GM04504 (cell line): ENCODE measurements around the gene PLCD3.

Source experiments
- DNase-seq: peaks from one replicate; pipeline ENCODE4 v3.0.0-alpha.2; 2012; ENCODE audit warnings: low read depth

The PLCD3 gene

DNA sequence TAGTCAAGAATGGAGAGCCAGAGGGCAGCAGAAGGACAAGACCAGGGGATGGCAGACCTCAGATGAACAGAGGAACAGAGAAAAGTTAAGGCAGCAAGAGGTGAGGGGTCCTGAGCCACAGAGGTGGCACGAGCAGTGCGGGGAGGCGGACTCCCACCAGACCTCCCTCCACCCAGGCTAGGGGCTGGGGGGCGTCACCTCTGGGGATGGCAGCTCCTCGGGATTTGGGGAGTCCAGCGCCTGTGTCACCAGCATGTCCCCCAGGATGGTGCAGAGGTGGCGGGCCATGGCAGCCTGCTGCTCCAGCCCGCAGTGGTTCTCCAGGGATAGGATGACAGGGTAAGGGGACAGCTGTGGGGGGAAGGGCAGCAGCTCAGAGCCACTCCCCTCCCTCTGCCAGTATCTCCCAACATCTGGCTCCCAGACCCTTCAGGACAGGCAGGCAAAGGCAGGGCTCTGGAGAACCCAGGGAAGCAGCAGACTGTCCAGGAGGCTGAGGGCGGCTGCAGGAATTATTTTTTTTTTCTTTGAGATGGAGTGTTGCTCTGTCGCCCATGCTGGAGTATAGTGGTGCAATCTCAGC is 15.8 kb downstream of the PLCD3 start:
- DNase-seq = no peak

DNA sequence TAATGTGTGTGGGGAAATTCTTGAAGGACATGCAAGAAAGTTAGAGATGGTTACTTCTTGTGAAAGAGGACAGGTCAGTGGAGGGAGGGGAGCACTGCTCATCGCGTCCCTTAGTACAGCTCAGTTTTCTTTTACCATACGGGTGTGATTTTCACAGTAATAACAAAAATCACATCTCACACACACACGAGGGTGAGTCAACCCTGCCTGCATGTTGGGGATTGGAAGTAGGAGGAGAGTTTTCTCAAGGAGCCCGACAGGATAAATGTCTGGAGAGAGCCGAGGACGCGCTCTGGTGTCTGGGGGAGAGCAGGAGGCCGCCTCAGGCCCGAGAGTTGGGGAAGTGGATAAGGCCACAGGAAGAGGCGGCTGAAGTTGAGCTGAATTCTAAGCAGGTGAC is 16.4 kb downstream of the PLCD3 start:
- DNase-seq = no peak

DNA sequence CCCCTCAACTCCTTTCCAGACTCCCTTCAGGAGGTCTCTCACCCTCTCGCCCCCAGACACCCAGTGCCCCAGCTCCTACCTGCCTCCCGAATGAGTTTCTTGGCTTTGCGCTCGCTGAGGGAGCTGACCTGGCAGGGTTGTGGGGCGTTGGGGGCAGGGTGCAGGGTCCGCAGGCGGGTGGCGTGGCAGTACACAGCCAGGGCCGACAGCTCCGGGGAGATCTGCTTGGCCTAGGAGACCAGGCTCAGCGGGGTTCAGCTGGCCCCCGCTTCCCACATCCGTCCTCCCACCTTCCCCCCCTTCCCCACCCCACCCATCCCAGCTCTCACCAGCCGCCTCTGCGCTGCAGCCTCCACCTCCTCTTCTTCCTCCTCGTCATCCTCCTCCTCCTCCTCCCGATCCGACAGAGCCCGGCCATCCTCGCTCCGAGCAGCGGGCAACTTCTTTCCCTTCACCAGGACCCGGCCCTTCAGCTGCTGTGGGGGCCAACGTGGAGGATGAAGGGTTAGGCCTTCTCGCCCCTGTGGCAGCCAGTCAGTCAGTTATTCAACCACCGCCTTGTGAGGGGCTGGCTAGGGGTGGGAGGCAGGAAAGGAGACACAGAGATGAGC is 17.2 kb downstream of the PLCD3 start:
- DNase-seq = no peak

DNA sequence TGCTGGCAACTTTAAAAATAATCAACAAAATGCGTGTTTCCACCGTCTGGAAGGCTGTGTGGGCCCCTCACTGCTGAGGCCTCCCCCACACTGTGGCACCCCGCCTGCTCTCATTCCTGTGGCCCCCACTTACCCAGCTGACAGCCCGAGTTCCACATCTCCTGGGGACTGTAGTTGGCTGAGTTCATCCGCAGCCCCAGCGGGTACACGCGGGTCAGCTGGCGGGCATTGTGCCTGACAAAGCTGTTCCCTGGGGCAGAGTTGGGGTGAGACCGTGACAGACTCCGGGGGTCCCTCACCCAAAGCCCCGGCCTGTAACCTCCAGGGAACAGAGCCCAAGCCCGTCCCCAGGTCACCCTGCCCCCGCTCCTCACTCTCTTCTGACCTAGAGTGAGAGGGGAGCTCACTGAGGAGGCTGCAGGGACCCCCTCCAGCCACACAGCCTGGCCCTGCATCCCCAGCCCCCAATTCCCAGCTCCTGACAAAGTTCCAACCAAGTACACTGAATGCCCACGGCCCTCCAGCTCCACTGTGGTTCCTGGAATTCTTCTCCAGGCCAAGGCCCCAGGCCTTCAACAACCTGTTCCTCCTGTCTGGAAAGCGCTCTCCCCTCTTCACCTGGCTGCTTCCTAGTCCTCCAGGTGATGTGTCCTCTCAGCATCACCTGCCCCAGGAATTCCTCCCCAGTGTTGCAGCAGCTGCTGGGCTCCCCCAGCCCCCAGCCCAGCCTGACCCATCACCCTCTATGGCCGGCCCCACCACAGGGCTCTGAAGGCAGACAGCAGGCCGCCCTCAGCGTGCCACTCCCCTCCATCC is 18.0 kb downstream of the PLCD3 start:
- no peak for DNase-seq

DNA sequence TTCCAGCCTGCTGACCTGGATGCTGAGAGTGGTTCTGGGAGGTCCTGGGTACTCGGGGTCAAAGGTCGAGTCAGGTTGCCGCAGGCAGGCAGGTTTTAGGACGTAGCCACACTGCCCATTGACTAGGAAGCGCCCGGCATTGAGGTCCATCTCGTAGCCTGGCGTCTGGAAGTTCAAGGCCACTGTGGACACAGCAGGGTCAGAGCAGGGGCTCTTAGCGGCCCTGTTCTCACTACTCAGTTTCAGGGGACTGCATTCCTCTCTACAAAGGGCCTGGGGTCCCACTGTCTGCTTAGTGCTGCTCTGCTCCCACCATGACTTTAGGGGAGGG is 18.9 kb downstream of the PLCD3 start:
- DNase-seq = no peak

DNA sequence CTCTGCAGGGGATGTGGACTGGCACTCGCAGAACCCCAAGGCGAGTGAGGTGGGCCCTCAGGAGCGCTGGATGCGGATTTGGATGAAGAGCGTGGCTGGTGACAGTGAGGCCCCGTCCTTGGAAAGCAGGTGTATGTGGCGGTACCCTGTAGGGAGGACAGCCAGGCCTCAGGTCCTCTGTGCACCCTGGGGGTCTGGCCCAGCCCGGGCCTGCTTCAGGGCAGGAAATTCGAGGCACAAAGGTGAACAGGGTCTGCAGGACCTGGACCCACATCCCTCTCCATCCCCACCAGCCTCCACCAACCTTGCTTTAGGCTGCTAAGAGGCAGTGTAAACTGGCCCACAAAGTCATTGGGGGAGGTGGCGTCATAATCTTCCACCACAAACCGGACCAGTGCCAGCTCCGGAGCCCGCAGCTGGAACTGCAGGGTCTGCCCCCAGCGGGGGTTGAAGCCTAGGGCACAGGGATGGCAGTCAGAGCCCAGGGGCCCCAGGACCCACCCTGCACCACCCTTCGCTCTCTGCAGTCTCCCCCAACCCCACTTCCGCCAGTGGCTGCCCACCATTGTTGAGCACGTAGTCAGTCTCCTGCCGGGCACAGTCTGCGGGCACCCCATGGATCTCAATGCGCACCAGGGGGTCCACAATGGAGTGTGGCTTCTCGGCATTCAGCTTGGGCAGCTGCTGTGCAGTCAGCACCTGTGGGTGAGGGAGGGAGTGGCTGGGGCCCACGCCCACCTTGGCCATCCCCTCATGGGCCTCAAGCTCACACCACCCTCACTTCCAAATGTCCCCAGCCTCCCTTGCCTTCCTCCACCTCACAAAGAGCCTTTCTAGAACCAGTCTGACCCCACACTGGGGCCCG is 19.5 kb downstream of the PLCD3 start:
- DNase-seq = no peak

DNA sequence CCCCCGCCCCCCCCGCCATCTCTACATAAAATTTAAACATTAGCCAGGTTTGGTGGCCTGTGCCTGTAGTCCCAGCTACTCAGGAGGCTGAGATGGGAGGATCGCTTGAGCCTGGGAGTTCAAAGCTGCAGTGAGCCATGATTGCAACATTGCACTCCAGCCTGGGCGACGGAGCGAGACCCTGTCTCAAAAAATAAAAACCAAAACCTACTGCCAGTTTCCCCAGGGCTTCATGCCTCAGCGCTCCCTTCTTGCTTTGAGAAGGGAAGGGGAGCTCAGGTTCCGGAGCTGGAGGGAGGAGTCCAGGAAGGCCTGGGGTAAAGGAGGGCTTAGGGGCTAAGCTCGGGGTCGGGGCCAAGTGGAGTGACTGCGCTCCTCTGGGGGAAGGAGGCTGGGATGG is 20.5 kb downstream of the PLCD3 start:
- no peak for DNase-seq

DNA sequence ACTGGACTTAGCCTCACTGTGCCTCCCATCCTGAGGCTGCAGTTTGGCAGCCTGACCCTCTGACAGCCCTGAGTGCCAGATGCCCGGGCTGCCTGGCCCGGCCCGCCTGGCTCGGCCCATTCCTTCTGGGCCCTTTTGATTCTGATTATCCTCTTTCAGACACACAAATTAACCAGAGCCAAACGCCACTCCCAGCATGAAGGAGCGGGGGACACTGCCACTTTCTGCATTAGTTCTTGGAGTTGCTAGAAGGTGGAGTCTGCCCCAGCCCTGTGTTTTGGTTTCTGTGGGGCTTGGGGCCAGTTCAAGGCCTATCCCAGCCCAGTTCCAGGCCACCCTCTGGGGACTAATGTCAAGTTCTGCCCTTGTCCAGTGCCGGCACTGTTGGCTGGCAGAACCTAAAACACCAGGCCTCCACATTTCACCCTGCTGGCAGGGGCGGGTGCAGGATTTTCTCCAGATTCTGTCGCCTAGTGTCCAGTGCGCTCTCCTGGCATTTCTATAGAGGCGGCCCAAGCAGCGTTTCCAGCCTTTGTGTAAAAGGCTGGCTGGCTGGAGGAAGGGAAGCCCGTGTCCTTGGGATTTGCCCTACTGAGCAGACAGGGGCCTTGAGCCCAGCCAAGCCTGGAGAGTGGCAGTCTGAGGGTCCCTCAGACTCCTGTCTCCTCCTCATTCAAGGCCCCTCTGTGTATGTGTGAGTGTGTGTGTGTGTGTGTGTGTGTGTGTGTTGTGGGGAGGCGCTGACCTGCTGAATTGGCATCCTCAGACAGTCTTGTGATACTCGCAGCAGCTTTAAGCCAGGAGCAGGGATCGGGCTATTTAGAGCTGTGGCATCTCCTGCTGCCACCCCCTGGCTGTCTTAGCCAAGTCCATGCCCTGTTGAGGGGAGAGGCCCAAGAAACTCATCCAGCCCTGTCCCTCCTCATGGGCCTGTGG is 21.4 kb downstream of the PLCD3 start:
- no peak for DNase-seq

DNA sequence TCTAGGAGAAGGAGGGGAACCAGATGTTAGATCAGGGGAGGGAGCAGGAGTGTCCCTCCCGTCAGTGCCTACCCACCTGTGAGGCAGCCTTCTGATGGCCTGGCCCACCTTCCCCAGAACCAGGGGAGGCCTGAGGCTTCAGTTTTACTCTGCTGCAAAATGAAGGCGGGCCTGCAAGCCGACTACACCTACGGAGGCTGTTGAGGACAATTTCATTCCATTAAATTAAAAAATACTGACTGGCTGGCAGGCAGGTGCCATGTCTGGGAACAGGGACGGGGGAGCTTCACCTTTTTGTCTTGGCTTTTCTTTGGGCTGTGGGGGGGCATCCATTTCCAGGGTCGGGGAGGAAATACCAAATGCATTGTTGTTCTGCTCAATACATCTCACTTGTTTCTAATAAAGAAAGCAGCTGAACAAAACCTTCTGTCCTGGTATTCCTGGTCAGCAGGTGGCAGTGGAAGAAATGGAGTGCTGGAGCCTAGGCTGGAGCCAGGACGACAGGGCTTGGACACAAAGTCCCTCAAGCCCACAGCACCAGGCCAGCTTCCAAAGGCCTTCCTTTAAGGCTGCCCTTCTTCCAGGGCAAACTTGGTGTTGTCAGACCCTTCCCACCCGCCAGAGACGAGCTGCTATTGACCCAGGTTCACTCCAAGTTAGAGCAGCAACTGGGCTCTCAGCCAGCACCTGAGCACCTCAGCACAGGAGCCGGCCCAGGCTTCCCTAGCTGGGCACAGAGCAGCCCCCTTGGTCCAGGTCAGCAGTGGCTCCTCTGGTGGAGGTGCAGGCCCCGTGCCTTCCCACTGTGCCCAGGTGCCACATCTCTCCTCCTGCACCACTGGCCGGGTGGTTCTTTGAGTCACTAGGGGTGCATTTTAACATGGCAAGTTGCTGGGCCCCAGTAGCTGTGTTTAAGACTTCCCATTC is 23.5 kb downstream of the PLCD3 start:
- DNase-seq = no peak

DNA sequence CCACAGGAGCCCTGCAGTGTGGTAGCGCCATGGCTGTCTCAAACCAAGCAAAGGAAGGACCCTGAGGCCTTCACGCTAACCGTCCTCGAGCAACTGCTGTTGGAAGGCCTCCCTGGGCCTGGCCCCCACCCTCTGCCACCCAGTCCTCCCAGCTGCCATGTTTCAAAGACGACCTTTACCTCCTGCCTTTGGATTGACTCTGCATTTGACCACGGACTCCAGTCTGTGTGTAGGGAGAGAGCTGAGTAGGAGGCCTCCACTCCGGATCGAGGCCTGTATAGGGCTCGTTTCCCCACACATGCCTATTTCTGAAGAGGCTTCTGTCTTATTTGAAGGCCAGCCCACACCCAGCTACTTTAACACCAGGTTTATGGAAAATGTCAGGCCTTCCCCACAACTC is 24.3 kb downstream of the PLCD3 start:
- no peak for DNase-seq

DNA sequence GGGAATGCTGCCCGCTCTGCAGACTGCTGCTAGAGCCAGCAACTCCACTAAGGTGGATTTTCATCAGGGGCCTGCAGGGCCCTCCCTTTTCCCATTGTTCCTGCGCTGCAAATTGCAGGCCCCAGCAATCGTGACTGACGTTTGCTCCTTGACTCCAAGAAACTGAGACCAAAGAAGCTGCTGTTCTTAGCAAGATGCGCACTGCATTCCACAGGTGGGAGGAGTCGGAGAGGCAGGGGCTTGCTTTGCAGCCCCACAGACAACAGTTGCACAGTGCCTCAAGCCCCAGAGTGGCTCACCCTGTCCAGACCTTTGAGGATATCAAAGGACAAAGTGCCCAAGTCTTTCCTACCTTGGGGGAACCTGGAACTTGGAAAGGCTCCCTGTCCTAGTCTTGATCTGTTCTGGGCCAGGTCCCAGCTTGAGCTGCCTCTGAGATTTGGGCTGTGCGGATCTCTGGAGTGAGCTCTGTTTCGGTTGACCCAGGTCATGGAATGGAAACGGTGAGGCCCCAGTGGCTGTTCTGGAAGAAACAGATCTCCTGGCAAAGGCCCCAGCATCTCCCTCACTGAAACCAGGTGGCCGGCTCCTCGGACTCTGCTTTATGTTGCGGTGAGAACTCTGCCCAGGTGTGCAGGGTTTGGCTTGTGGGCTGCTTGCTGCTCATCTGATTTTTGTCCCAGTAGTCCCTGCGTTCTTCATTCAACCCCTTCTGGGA is 24.9 kb downstream of the PLCD3 start:
- no peak for DNase-seq

DNA sequence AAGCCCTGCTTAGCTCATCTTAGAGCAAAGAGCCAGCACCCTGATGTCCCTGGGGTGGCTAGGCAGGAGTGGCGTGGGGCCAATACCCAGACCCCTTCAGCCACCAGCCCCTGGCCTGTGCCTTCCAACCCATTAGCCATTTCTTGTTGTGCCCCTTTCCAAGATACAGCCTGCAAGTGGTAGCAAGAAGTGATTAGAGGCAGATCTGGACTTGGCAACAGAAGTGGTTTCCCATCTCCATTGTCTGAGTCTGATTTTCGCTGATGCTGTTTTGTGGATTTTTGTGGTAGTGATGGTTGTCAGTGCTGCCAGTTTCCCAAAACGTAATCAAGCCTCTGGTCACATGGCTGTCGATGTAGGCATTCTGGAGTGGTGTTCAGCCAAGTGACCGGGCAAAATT is 25.7 kb downstream of the PLCD3 start:
- no peak for DNase-seq

DNA sequence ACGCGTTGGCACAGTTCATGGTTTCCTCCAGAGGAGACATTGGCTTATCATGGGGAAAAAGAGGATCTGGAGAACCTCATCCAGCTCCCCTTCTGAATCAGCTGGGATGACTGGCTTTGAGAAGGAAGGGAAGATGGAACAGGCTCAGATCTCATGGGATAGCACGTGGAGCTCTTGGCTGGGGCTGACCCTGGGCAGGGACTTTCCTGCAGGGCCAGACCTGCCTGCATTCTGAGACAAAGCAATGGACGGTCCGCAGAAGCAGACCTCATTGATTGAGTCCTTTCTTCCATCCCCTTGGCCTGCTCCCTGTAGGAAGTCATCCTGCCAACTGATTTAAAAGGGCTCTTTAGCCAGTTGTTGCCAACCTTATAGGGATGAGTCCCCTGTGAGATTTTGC is 26.2 kb downstream of the PLCD3 start:
- no peak for DNase-seq

DNA sequence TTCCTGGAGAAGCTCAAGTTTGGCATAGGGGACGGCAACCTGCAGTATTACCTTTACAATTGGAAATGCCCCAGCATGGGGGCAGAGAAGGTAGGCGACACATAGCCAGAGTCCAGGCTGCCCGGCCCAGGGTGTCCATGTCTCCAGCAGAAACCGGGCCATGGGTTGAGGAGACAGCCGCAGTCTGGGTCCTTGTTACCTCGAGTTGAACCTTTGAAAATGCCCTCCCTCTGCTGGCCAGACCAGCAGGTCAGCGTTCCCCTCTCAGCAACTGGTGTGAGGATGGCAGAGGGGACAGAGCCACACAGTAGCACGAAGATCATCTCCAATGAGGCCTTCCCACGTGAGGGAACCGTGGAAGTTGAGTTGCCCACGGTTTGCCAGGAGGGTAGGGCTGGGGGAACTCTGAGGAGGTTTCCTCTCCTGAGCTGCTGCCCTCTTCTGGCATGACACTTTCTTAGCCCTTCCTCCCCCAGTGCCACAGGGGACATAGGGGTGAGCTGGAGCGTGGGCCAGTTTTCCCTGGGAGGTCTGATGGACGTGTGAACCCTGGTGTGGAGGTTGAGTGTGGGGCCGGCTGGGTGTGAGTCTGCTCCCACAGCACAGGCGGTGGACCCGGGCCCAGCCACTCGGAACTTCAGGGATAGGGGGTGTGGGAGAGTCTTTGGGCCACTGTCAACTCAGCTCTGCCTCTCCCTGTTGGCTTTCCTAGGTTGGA is 27.2 kb downstream of the PLCD3 start:
- DNase-seq = no peak

DNA sequence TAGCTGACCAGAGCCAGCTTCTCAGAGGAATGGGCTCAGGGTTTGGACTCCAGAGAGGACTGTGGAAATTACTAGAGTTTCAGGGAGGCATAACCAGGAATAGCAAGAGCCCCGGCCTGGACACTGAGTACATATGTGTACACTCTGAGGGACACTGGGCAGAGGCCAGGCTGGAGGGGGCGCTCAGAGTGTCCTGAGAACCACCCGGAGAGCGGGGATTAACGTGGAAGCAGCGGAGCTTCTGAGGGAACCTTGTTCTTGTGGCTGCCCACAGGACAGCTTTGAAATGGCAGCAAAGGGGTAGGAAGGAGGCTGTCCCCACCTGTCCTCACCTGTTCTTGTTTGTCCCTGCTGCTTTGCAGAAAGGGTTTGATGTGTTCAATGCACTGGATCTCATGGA is 27.8 kb downstream of the PLCD3 start:
- no peak for DNase-seq

DNA sequence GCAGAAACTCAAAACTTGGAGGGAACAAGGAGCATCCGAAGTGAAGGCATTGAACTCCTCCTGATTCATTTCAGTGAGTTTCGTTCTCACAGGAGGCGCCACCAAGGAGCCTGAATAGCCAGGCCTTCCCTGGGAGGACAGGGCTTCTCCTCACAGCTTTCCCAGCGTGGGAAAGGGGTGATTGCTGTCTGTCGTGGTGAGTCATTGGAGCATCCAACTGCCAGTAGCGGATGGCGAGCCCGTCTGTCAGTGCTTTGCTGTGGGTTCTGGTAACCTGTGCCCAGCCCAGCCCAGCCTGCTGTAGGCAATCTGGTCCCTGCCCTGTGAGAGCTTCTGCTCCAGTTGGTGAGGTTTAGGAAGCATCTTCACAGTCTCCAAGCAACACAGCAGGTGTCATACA is 28.3 kb downstream of the PLCD3 start:
- no peak for DNase-seq

DNA sequence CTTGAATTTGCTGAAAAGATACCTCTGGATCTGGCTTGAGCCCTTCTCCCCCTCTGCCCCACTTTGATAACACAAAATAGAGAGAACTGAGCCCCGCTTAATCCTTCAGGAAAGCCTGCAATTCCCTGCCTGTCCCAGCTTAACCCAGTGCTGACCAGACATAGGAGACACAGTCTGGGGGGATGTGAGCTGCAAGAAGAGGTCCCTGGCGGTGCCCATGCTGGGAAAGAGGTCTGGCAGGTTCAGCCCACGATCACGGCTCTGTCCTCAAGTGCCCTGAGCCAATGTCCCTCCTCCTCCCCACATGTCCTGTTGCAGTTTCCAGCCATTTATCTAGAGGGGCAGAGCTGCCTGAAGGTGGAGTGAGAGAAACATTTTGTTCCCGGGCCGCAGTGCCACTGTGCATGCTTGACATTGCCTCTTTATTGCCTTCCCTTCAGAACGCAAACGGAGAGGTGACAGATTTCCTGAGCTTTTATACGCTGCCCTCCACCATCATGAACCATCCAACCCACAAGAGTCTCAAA is 29.0 kb downstream of the PLCD3 start:
- no peak for DNase-seq

DNA sequence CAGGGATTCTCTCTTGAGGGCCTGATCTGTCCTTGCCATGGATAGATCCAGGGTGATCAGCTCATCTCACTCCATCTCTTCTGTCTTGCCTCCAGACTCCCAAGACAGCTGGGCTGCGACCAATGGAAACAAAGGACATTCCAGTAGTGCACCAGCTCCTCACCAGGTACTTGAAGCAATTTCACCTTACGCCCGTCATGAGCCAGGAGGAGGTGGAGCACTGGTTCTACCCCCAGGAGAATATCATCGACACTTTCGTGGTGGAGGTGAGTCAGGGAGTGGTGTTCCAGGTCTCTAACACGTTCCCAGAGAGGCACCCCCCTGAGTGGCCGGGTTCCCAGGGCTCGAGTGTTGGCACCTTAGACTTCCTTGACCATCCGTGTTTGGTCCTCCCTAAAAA is 29.5 kb downstream of the PLCD3 start:
- DNase-seq = no peak
